Small intestine (tissue), 7 donors: ENCODE data around the gene DNMT3A. TPM values are rescaled to one million over a fixed set of nuclear protein-coding genes. Genes with fewer than 3 reads are reported as not detected.

Experiments used
- DNase-seq, 2 donors: peaks; one replicate each; pipeline versions ENCODE4 v3.0.0 to v3.0.0-alpha.2; 2013
- FAIRE-seq: peaks from 2 replicates; lab custom pipeline; 2012; peaks lifted over from hg19 to GRCh38; lab: Jason Lieb, UNC
- H3K27ac ChIP-seq, 3 donors: one replicate each; pipeline ENCODE4 v1.5.1; 2013; ENCODE audit warnings: low read length in 2 of 3, mild to moderate bottlenecking in 2 of 3, control low read depth in 1 of 3, inconsistent platforms in 1 of 3, low read depth in 1 of 3, moderate library complexity in 1 of 3
- H3K27me3 ChIP-seq, 3 donors: one replicate each; pipeline ENCODE4 v1.6.1; 2013; ENCODE audit warnings: low read length in 3 of 3, inconsistent platforms in 1 of 3; ENCODE audit not compliant: control insufficient read depth in 3 of 3, insufficient read depth in 3 of 3
- H3K36me3 ChIP-seq, 3 donors: one replicate each; pipeline ENCODE4 v1.6.1; 2013; ENCODE audit warnings: low read length in 3 of 3, inconsistent platforms in 1 of 3, low read depth in 1 of 3, mild to moderate bottlenecking in 1 of 3, moderate library complexity in 1 of 3; ENCODE audit not compliant: control insufficient read depth in 3 of 3, insufficient read depth in 2 of 3
- H3K4me1 ChIP-seq, 3 donors: one replicate each; pipeline ENCODE4 v1.6.1; 2013; ENCODE audit warnings: low read length in 2 of 3, inconsistent platforms in 1 of 3, low read depth in 1 of 3, mild to moderate bottlenecking in 1 of 3, moderate library complexity in 1 of 3; ENCODE audit not compliant: control insufficient read depth in 3 of 3, insufficient read depth in 2 of 3
- H3K4me3 ChIP-seq, 3 donors: one replicate each; pipeline ENCODE4 v1.5.1; 2013; ENCODE audit warnings: low read length in 3 of 3, control low read depth in 1 of 3, inconsistent platforms in 1 of 3, low read depth in 1 of 3, mild to moderate bottlenecking in 1 of 3, moderate library complexity in 1 of 3
- H3K9me3 ChIP-seq, 2 donors: one replicate each; pipeline ENCODE4 v1.6.1; 2013; ENCODE audit warnings: low read depth in 1 of 2, low read length in 1 of 2; ENCODE audit not compliant: control insufficient read depth in 2 of 2, insufficient read depth in 1 of 2
- WGBS, 3 donors: extraction: QIAGEN DNeasy Blood & Tissue Kit; methylation state at CpG; one replicate each; pipeline ENCODE4 v1.1.7; 2013; 5-methylcytosine and 5-hydroxymethylcytosine counted together
- polyA plus RNA-seq, 4 donors: library from polyadenylated mRNA; stranded (reverse) in 3 of 4; unstranded in 1 of 4; fragments of 200-250 nt in 3 of 4; fragments of 120-200 nt in 1 of 4; gene quantifications; one replicate each; pipeline versions ENCODE4 v1.2.1 to v1.2.3, GENCODE V29; 2013
- donor health status: healthy with polysubstance abuse.
- donor health status: control.
- donor health status: control.
- donor health status: Bipolar disorder and iron deficiency.
- donor health status: healthy.

DNMT3A gene
- polyA plus RNA-seq, 4 donors = 3.4 to 51.2 (median 9.7) TPM

- whole genome bisulfite sequencing, 3 donors = 0 to 1% (median 0%) methylated on average over 16 of the region's 16 CpGs
- Histone ChIP-seq H3K27ac (peak overlapping the region in 2 of 3 donors; percentile 64 to 94), H3K4me3 (peak overlapping the region; percentile 27 to 50 (median 48)), H3K36me3 (no peaks in the 10 kb centered on the region), H3K27me3 (no peaks in the 10 kb centered on the region), H3K9me3 (peaks cover 0 to 5% of the 10 kb centered on the region in 2 donors), H3K4me1 (peaks cover 0 to 9% (median 0%) of the 10 kb centered on the region in 3 donors)
- peak; percentile 95 to 96 for DNase-seq
- FAIRE-seq = peak; percentile 57
Observed at GRCh38 chr2:25362049-25362433, 20.3 kb upstream of the DNMT3A start.

GRCh38 chr2:25361261-25362048, 19.7 kb upstream of the DNMT3A start:
- H3K4me3 ChIP-seq = peak overlapping the region in 1 of 3 donors; percentile 10
- H3K4me1 ChIP-seq = peaks cover 0 to 9% (median 0%) of the 10 kb centered on the region in 3 donors
- WGBS, 3 donors = 54 to 57% (median 55%) methylated on average over 34 of the region's 34 CpGs
- H3K27ac ChIP-seq = no peak overlapping the region
- DNase-seq (no peak), FAIRE-seq (no peak)
- no peaks in the 10 kb centered on the region for H3K36me3 ChIP-seq
- H3K27me3 ChIP-seq = no peaks in the 10 kb centered on the region
- H3K9me3 ChIP-seq = peaks cover 0 to 6% of the 10 kb centered on the region in 2 donors

DNA sequence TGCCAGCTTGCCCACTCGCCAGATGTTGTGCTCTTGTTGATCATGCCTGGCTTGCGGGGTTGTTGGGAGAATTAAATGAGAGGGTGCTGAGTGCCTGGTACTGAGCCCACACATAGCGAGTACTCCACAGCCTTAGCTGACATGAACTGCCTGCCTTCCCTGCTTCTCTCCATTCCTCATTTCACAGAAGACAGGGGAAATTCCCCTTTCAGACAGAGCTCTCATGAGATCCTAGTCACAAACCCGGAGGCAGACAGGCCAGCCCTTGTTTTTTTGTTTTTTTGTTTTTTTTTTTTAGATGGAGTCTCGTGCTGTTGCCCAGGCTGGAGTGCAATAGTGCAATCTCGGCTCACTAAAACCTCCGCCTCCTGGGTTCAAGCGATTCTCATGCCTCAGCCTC, 17.1 kb upstream of the DNMT3A start:
- 79 to 83% (median 80%) methylated on average over 8 of the region's 8 CpGs for WGBS, 3 donors
- no peaks in the 10 kb centered on the region for H3K27me3 ChIP-seq
- no peak overlapping the region for H3K27ac ChIP-seq
- peaks cover 0 to 12% of the 10 kb centered on the region in 2 donors for H3K9me3 ChIP-seq
- no peak for DNase-seq
- no peak overlapping the region for H3K4me3 ChIP-seq
- H3K36me3 ChIP-seq = no peaks in the 10 kb centered on the region
- FAIRE-seq = no peak
- H3K4me1 ChIP-seq = peaks cover 0 to 4% (median 0%) of the 10 kb centered on the region in 3 donors

- 92 to 98% (median 93%) methylated on average over 6 of the region's 6 CpGs for WGBS, 3 donors
- no peak for DNase-seq
Observed at GRCh38 chr2:25358249-25358815, 16.6 kb upstream of the DNMT3A start.

GRCh38 chr2:25356088-25356487, 14.4 kb upstream of the DNMT3A start:
- no peak for FAIRE-seq
- DNase-seq = no peak
- no peaks in the 10 kb centered on the region for H3K4me1 ChIP-seq
- no peak overlapping the region for H3K27ac ChIP-seq
- WGBS, 3 donors = 62 to 68% (median 67%) methylated on average over 4 of the region's 4 CpGs
- H3K4me3 ChIP-seq = no peak overlapping the region
- peaks cover 0 to 12% of the 10 kb centered on the region in 2 donors for H3K9me3 ChIP-seq
- no peaks in the 10 kb centered on the region for H3K27me3 ChIP-seq
- no peaks in the 10 kb centered on the region for H3K36me3 ChIP-seq

More at GRCh38 chr2:25358249-25358815, 16.6 kb upstream of the DNMT3A start:
- Histone ChIP-seq H3K9me3 (peaks cover 0 to 12% of the 10 kb centered on the region in 2 donors), H3K4me3 (no peak overlapping the region), H3K4me1 (peaks cover 0 to 4% (median 0%) of the 10 kb centered on the region in 3 donors), H3K27ac (no peak overlapping the region), H3K36me3 (no peaks in the 10 kb centered on the region), H3K27me3 (no peaks in the 10 kb centered on the region)
- no peak for FAIRE-seq

- Histone ChIP-seq H3K4me1 (no peaks in the 10 kb centered on the region), H3K9me3 (peaks cover 0 to 12% of the 10 kb centered on the region in 2 donors), H3K36me3 (no peaks in the 10 kb centered on the region), H3K27me3 (no peaks in the 10 kb centered on the region), H3K4me3 (no peak overlapping the region), H3K27ac (no peak overlapping the region)
- 78 to 89% (median 88%) methylated on average over 8 of the region's 8 CpGs for WGBS, 3 donors
- no peak for FAIRE-seq
- no peak for DNase-seq
Observed at GRCh38 chr2:25355270-25355669, 13.5 kb upstream of the DNMT3A start.

- WGBS, 3 donors = 27 to 70% (median 50%) methylated on average over 6 of the region's 6 CpGs
Observed at GRCh38 chr2:25354116-25354515, 12.4 kb upstream of the DNMT3A start.

GRCh38 chr2:25349397-25349796, 7.7 kb upstream of the DNMT3A start:
- WGBS, 3 donors = 78 to 88% (median 79%) methylated on average over 7 of the region's 7 CpGs
- Histone ChIP-seq H3K9me3 (no peaks in the 10 kb centered on the region), H3K27me3 (no peaks in the 10 kb centered on the region), H3K4me3 (no peak overlapping the region), H3K36me3 (no peaks in the 10 kb centered on the region), H3K4me1 (no peaks in the 10 kb centered on the region), H3K27ac (no peak overlapping the region)
- FAIRE-seq = no peak
- no peak for DNase-seq

More at GRCh38 chr2:25354116-25354515, 12.4 kb upstream of the DNMT3A start:
- Histone ChIP-seq H3K4me1 (no peaks in the 10 kb centered on the region), H3K4me3 (no peak overlapping the region), H3K27me3 (no peaks in the 10 kb centered on the region), H3K36me3 (no peaks in the 10 kb centered on the region), H3K27ac (no peak overlapping the region), H3K9me3 (peaks cover 0 to 12% of the 10 kb centered on the region in 2 donors)
- DNase-seq (no peak), FAIRE-seq (no peak)
